GM12872 (cell line): ENCODE measurements around the gene CADM1.

Source experiments
- TF ChIP-seq, protein P1 (sequence below): IDR thresholded peaks from 3 replicates; pipeline ENCODE4 v1.5.1; 2011; ENCODE audit warnings: low read depth, mild to moderate bottlenecking, low read length, moderate library complexity; ENCODE audit not compliant: insufficient read depth

The CADM1 gene

DNA sequence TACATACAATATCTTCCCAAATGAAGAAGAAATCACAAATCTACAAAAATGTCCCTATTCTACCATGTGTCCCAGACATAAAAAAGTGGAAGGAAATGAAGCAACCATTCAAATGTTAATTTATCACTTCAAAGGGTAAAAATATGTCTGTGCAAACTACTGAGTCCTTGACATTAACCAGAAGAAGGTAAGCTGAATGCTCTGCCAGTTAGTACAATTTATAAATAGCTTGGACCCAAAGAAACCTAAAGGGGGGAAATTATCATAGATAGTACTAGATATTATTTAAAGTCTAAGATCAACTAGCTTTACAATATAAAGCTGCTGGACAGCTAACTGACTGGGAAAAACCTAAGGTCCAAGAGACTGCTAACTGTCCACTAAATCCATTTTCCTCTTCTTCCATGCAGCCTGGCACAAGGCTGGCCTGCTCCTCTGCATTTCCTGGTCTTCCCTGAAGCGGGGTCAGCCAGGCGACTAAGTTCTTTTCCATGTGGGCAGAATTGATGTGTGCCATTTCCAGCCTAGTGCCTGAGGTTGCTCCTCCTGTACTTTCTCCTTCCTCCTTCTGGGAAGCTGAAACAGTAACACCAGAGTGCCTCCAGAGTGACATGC, 190.9 kb downstream of the CADM1 start:
- TF ChIP-seq, protein P1, sequence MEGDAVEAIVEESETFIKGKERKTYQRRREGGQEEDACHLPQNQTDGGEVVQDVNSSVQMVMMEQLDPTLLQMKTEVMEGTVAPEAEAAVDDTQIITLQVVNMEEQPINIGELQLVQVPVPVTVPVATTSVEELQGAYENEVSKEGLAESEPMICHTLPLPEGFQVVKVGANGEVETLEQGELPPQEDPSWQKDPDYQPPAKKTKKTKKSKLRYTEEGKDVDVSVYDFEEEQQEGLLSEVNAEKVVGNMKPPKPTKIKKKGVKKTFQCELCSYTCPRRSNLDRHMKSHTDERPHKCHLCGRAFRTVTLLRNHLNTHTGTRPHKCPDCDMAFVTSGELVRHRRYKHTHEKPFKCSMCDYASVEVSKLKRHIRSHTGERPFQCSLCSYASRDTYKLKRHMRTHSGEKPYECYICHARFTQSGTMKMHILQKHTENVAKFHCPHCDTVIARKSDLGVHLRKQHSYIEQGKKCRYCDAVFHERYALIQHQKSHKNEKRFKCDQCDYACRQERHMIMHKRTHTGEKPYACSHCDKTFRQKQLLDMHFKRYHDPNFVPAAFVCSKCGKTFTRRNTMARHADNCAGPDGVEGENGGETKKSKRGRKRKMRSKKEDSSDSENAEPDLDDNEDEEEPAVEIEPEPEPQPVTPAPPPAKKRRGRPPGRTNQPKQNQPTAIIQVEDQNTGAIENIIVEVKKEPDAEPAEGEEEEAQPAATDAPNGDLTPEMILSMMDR: no peak

DNA sequence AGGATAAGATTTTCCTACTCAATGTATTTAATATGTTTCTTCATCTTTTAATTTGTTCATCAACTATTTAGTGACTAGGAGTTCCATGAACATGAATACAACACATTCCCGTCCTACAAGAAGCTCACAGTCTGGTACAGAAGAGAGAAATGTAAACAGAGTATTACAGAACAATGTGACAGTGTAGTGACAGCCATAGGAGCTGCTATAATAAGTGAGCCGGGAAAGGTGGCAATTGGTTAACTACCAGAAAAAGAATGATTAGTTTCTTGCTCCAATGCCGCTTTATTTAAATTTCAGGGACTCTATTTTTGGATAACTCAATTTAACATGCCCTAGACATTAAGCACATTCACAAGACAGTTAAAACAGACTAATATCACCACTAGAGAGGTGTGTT, 192.3 kb downstream of the CADM1 start:
- TF ChIP-seq, protein P1: no peak

GRCh38 chr11:115306689-115307088, 197.5 kb downstream of the CADM1 start:
- TF ChIP-seq, protein P1: no peak

GRCh38 chr11:115304774-115305472, 199.3 kb downstream of the CADM1 start:
- TF ChIP-seq, protein P1: no peak

GRCh38 chr11:115303929-115304531, 200.2 kb downstream of the CADM1 start:
- TF ChIP-seq, protein P1: no peak

GRCh38 chr11:115302946-115303703, 201.1 kb downstream of the CADM1 start:
- TF ChIP-seq, protein P1: no peak
